ENCODE data around the gene RUNX2. TPM values are rescaled to one million over a fixed set of nuclear protein-coding genes. Genes with fewer than 3 reads are reported as not detected.

Gene RUNX2
- total and polyA plus RNA-seq, 2 of the 8 experiments (the other 6 are each of a cell fraction or from before 2014, with no cell fraction given): 0.26 to 1.2 TPM

DNA sequence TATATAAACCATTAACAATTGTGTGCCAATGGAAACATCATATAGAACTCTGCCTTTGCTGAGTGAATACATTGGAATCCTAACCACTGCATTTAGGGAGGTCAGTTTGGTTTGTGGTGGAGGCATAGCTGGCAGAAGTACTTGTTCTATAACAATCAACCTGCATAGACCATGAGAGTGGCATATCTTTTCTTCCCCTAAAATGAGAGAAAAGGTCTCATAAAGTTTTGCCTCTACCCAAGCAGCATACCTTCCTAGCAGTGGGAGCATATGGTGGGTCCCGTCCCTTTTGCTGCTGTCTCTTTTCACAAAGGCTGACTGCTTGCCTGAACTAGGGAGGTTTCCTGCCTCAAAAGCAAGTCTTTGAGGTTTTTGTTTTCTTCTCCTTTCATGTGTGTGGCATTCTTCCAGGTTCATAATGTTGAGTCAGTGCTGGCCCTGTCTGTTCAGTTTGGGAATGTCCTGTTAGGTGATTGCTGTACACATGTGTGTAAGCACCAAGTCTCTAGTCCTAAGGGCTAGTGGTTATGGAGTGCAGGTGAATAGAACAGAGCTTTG, 110.8 kb downstream of the RUNX2 start:
- 83% methylated on average over 1 of the region's 1 CpG; no CpG with 5 or more reads in 1 of the 2 experiments for WGBS, 2 experiments (ENCODE audit: extremely low coverage in 1 of 2, insufficient coverage in 1 of 2, insufficient read length in 1 of 2, insufficient replicate concordance in 2 of 2, low coverage in 1 of 2, low lambda C conversion rate in 2 of 2, missing lambda C conversion rate in 1 of 2)
- Histone ChIP-seq H3K56ac (replicated peaks; ENCODE audit: insufficient read length, low read depth, low read length) (no peak overlapping the region), H3K4ac (replicated peaks; ENCODE audit: insufficient read length, low read depth, low read length) (no peak overlapping the region), H4K91ac (replicated peaks; ENCODE audit: insufficient read length, low read length) (no peak overlapping the region), H3K27me3 (replicated peaks in 1 of 4; ENCODE audit: control insufficient read depth in 3 of 4, extremely low read depth in 1 of 4, insufficient read depth in 3 of 4, low read length in 3 of 4) (no peaks in the 10 kb centered on the region), H4K8ac (ENCODE audit: extremely low read depth, insufficient read depth, low read length) (no peak overlapping the region), H3K9ac (replicated peaks in 1 of 4; ENCODE audit: extremely low read depth in 1 of 4, low read depth in 3 of 4, low read length in 3 of 4) (no peak overlapping the region), H2AK5ac (ENCODE audit: low read depth, low read length) (no peak overlapping the region), H2BK20ac (ENCODE audit: low read length) (no peak overlapping the region), H3K79me1 (ENCODE audit: low read depth, low read length) (no peaks in the 10 kb centered on the region), H2AFZ (ENCODE audit: low read length) (peak overlapping the region; percentile 54; the same call in 1 of the 2 replicates), H3K23ac (ENCODE audit: insufficient read length) (no peak overlapping the region), H3K9me3 (ENCODE audit: insufficient read depth in 2 of 2, low read depth in 1 of 2, low read length in 1 of 2) (no peaks in the 10 kb centered on the region), H2BK5ac (ENCODE audit: low read depth, low read length) (no peak overlapping the region), H3K36me3 (ENCODE audit: control insufficient read depth in 2 of 4, insufficient read depth in 4 of 4, low read length in 3 of 4) (no peaks in the 10 kb centered on the region), H3K4me1 (replicated peaks in 1 of 4; ENCODE audit: control insufficient read depth in 3 of 4, insufficient read depth in 4 of 4, low read length in 3 of 4) (no peaks in the 10 kb centered on the region), H3K14ac (ENCODE audit: insufficient read length) (no peak overlapping the region), H4K20me1 (replicated peaks in 1 of 2; ENCODE audit: control insufficient read depth in 1 of 2, insufficient read depth in 2 of 2, low read length in 2 of 2) (no peaks in the 10 kb centered on the region), H3K4me3 (ENCODE audit: extremely low read depth in 1 of 4, insufficient read depth in 2 of 4, low read depth in 3 of 4, low read length in 4 of 4) (no peak overlapping the region), H3K4me2 (ENCODE audit: insufficient read depth in 1 of 2, low read depth in 2 of 2, low read length in 2 of 2) (no peak overlapping the region), H4K5ac (ENCODE audit: insufficient read length, low read depth, low read length) (no peak overlapping the region), H2BK120ac (replicated peaks; ENCODE audit: low read depth, low read length) (no peak overlapping the region), H2BK15ac (ENCODE audit: low read length) (no peak overlapping the region), H3K18ac (ENCODE audit: extremely low read depth, low read length) (no peak overlapping the region), H3K27ac (ENCODE audit: low read depth, low read length) (no peak overlapping the region), H2BK12ac (ENCODE audit: low read depth, low read length) (no peak overlapping the region), H3K79me2 (ENCODE audit: control insufficient read depth in 1 of 2, insufficient read depth in 2 of 2, low read length in 2 of 2) (no peaks in the 10 kb centered on the region), H3K23me2 (ENCODE audit: low read depth, low read length) (no peaks in the 10 kb centered on the region)
- DNase-seq (ENCODE audit: low read depth in 1 of 2, low spot score in 2 of 2) (no peak), FAIRE-seq (no peak)
- POLR2A ChIA-PET (ENCODE audit: partially characterized antibody): interaction anchor here (0.7 kb wide), 1 partner anchor 12 kb away, joined by 4 read pairs; no protein-coding TSS in a partner anchor
- CTCF ChIA-PET (ENCODE audit: partially characterized antibody): interaction anchor here (1.1 kb wide), 1 partner anchor 13 kb away, joined by 3 read pairs; no protein-coding TSS in a partner anchor
- no peak for TF ChIP-seq RAD21 (IDR thresholded peaks at IDR 0.05 in 1 of 2, conservative IDR thresholded peaks at IDR 0.05 in 1 of 2; ENCODE audit: low read depth in 2 of 2, low read length in 2 of 2)
- no peak for TF ChIP-seq POLR2AphosphoS5 (IDR thresholded peaks at IDR 0.05; ENCODE audit: low read depth, low read length)
- TF ChIP-seq CEBPB (IDR thresholded peaks at IDR 0.05; ENCODE audit: low read depth, low read length): no peak
- no peak for TF ChIP-seq SIN3A (conservative IDR thresholded peaks at IDR 0.05 in 1 of 2, IDR thresholded peaks at IDR 0.05 in 1 of 2; ENCODE audit: low read depth in 1 of 2, low read length in 2 of 2)
- TF ChIP-seq KDM4A (IDR thresholded peaks at IDR 0.05; ENCODE audit: low read depth, low read length, severe bottlenecking): no peak
- no peak for TF ChIP-seq PHF8 (conservative IDR thresholded peaks at IDR 0.05; ENCODE audit: low read depth, low read length)
- TF ChIP-seq, protein P1, sequence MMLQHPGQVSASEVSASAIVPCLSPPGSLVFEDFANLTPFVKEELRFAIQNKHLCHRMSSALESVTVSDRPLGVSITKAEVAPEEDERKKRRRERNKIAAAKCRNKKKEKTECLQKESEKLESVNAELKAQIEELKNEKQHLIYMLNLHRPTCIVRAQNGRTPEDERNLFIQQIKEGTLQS (IDR thresholded peaks at IDR 0.05; ENCODE audit: insufficient read depth, low read depth, low read length): no peak
- no peak for TF ChIP-seq KDM5A (IDR thresholded peaks at IDR 0.05; ENCODE audit: low read length)
- no peak for TF ChIP-seq SP2 (IDR thresholded peaks at IDR 0.05; ENCODE audit: low read length)
- no peak for TF ChIP-seq BACH1 (IDR thresholded peaks at IDR 0.05; ENCODE audit: low read length)
- TF ChIP-seq TBP (IDR thresholded peaks at IDR 0.05; ENCODE audit: low read depth, low read length): no peak
- no peak for TF ChIP-seq SIX5 (IDR thresholded peaks at IDR 0.05; ENCODE audit: low read depth, low read length)
- TF ChIP-seq GTF2F1 (IDR thresholded peaks at IDR 0.05; ENCODE audit: borderline replicate concordance, low read depth, low read length): no peak

Data from H1 (cell line).